NCI-H748 (cell line): Measurements from ENCODE around the gene PASK.

Source experiments
- DNase-seq: peaks from one replicate; lab custom pipeline; 2025; ENCODE audit not compliant: unreplicated experiment; lab: John Stamatoyannopoulos, UW

PASK gene

GRCh38 chr2:241148239-241148638 is 1.0 kb downstream of the PASK start:
- DNase-seq: peak; percentile 7

- no peak for DNase-seq
Observed at GRCh38 chr2:241147336-241147735, 1.9 kb downstream of the PASK start.

GRCh38 chr2:241146286-241146685 is 3.0 kb downstream of the PASK start:
- no peak for DNase-seq

DNA sequence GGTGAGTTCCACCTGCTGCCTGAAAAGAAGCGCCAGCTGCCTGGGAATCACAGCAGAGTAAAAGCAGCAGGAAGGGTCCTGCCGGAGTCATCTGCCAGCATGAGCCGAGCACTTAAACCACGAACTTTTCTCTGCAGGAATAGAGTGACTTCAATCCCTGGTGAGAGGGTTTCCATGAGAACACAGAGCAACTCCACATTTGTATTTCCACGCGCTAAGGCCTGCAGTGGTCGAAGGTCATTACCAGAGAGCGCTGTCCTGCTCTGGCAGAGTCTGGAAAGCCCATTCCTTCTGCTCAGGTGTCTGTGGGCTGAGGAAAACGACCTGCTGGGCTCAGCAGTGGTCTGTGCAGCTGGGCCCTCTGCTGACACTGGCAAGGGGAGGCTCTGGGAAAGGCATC is 6.7 kb downstream of the PASK start:
- DNase-seq: no peak

GRCh38 chr2:241142063-241142462 is 7.2 kb downstream of the PASK start:
- no peak for DNase-seq

GRCh38 chr2:241141214-241141770 is 8.0 kb downstream of the PASK start:
- DNase-seq: no peak

GRCh38 chr2:241140445-241140840 is 8.8 kb downstream of the PASK start:
- DNase-seq: no peak

DNA sequence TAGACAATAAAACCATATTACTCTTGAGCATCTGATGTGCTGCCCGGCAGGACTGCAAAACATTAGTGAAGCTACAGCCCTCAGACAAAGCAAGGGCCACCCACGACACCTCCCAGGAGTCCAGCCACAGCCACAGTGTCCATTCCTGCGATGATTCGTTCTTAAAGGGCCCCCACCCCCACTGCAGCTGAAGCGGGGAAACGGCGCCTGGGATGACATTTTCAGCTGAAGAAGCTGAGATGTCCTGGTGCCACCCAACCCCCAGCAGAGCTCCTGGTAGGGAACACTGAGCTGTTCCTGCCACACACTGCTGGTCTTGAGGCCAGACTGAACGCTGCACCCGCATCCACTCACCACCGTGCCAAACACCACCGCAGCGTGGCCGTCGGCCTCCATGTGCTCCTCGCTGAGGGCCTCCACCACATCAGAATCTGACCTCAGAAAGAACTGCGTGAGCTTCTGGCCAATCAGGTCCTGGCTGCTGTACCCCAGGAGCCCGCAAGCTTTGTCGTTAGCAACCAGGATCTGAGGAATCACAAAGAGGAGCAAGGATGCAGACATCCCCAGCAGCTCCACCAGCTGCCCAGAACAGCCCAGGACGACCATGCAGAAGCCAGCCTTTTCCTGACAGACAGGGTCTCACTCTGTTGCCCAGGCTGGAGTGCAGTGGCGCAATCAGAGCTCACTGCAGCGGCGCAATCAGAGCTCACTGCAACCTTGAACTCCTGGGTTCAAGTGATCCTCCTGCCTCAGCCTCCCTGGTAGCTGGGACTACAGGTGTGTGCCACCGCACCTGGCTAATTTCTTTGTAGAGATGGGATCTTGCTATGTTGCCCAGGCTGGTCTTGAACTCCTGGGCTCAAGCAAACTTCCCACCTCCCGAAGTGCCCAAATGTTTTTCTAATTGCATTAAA is 9.5 kb downstream of the PASK start:
- DNase-seq: no peak

GRCh38 chr2:241138471-241138870 is 10.8 kb downstream of the PASK start:
- DNase-seq: no peak

GRCh38 chr2:241137276-241138190 is 11.7 kb downstream of the PASK start:
- no peak for DNase-seq

DNA sequence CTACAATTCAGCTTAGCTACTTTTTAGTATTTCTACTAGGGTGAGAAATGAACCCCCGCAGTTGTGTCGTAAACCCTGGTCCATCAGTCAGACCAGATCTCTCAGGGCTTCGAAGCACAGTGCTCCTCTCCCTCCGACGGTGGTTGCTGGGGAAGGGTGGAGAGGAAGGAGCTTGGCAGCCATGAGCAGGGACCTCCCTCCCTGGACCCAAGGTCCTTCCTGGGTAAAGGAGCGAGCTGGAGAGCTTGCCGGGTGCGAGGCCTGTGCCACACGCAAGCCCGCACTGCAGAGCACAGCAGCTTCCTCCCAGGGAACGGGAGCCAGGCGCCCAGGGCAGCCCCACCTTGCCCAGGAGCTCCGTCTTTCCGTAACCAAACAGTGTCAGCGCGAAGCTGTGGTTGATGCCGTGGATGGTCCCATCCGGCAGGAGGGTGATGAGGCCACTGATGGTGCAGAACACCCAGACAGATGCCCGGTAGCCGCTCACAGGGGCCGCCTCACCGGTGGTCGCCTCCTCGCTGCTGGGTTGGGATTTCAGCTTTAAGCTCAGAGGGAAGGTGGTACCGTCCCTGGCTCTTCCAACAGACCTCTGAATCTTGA is 12.5 kb downstream of the PASK start:
- no peak for DNase-seq

DNA sequence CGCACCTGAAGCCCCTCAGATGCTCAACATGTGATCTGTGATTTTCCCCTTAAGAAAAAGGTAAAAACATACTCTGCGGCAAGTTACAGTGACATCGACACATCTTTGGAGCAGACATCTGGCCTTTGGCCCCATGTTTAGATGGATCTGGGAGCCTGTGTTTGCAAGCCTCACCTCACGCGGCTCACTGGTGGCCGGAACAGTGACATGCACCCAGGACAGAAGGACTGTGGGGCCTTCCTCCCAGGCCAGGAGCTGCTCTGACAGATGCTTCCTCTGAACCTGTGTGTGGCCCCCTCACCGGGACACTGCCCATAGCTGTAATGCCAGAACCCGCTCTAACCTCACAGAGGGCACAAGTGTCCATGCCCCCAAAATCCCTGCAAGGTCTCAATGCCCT is 13.1 kb downstream of the PASK start:
- no peak for DNase-seq

DNA sequence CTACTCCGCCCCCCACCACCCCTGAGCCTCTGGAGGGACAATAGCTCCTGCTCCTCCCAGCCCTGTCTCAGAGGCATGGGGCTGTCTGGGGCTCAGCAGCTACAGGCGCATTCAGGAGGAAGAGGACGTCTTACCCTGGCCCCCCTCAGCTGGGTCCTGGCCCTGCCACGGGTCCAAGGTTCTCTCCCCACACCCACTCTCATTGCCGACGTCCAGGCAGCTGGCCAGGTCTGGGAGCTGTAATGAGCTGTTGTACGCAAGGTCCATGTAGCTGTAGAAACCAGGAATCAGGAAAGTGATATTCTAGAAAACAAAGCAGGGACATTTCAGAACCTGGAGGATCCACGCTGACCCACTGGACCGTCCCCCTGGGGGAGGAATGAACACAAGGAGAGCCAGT is 13.5 kb downstream of the PASK start:
- DNase-seq: no peak

GRCh38 chr2:241134711-241135110 is 14.6 kb downstream of the PASK start:
- no peak for DNase-seq

GRCh38 chr2:241133436-241133820 is 15.8 kb downstream of the PASK start:
- no peak for DNase-seq

GRCh38 chr2:241132538-241133435 is 16.5 kb downstream of the PASK start:
- no peak for DNase-seq

DNA sequence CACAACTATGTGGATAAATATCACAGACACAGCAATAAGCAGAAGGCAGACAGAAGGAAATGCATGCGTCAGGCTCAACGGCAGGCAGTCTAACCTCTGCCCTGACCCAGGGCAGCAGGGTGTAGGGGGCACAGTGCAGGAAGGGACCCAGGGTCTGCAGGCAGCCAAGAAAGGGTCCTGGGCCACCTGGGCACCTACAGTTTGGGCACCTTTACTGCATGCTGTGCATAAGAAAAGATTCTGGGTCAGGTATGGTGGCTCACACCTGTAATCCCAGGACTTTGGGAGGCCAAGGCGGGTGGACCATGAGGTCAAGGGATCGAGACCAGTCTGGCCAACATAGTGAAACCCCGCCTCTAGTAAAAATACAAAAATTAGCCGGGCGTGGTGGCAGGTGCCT is 17.7 kb downstream of the PASK start:
- DNase-seq: no peak

GRCh38 chr2:241130316-241130715 is 19.0 kb downstream of the PASK start:
- DNase-seq: no peak

DNA sequence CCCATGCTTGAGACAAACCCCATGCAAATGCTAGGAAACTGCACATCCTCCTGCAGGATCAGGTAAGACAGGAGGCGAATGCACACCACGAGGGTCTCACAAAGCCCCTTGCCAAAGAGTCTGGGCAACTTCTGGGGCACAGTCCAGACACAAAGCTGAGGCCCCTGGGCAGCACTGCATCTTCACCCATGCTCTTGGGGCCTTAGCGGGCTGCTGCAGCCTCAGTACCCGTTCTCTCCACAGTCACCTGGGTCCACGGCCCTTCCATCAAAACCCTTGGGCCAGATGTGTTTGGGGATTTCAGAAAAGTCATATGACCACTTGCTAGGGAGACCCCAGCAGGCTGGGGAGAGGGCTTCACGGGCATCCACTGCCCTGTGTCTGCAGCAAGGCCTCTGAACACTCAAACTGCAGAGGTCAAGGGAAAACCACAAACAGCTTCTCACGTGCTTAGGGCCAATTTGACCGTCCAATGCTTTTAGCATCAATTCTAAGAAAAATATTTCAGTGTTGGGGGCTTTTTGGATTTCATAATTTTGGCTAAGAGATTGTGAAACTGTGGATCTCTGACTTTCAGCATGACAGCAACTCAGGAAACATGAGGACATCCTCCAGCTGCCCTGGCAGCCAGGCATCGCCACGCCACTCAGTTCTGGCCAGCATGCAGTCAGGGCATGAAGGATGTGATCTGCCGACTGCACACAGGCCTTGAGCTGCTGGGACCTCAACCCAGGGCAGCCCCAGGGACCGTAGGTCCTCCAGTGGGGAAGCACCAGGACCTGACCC is 20.0 kb downstream of the PASK start:
- no peak for DNase-seq
